ENCODE data around the gene TLR8.

Gene TLR8

GRCh38 chrX:12886545-12886944, 19.9 kb upstream of the TLR8 start:
- no peak overlapping the region for H3K9ac ChIP-seq (ENCODE audit: low read length)
- H3K4me3 ChIP-seq (ENCODE audit: low read length), result no peak overlapping the region
- no peak overlapping the region for H3K27ac ChIP-seq (ENCODE audit: low read depth, low read length)
- H3K27me3 ChIP-seq (ENCODE audit: control insufficient read depth, insufficient read depth, low read length), result no peaks in the 10 kb centered on the region
- H3K36me3 ChIP-seq (ENCODE audit: control insufficient read depth, insufficient read depth, low read length), result no peaks in the 10 kb centered on the region
- no peaks in the 10 kb centered on the region for H3K4me1 ChIP-seq (ENCODE audit: control insufficient read depth, insufficient read depth, low read length)

GRCh38 chrX:12887141-12887540, 19.3 kb upstream of the TLR8 start:
- Histone ChIP-seq H3K4me3 (ENCODE audit: low read length) (no peak overlapping the region), H3K4me1 (ENCODE audit: control insufficient read depth, insufficient read depth, low read length) (no peaks in the 10 kb centered on the region), H3K36me3 (ENCODE audit: control insufficient read depth, insufficient read depth, low read length) (no peaks in the 10 kb centered on the region), H3K27ac (ENCODE audit: low read depth, low read length) (no peak overlapping the region), H3K9ac (ENCODE audit: low read length) (no peak overlapping the region), H3K27me3 (ENCODE audit: control insufficient read depth, insufficient read depth, low read length) (no peaks in the 10 kb centered on the region)

- no peaks in the 10 kb centered on the region for H3K36me3 ChIP-seq (ENCODE audit: control insufficient read depth, insufficient read depth, low read length)
- no peak overlapping the region for H3K4me3 ChIP-seq (ENCODE audit: low read length)
- no peak overlapping the region for H3K9ac ChIP-seq (ENCODE audit: low read length)
- no peaks in the 10 kb centered on the region for H3K4me1 ChIP-seq (ENCODE audit: control insufficient read depth, insufficient read depth, low read length)
- H3K27me3 ChIP-seq (ENCODE audit: control insufficient read depth, insufficient read depth, low read length), result no peaks in the 10 kb centered on the region
- no peak overlapping the region for H3K27ac ChIP-seq (ENCODE audit: low read depth, low read length)
Observed at GRCh38 chrX:12887767-12888166, 18.7 kb upstream of the TLR8 start.

- H3K27ac ChIP-seq (ENCODE audit: low read depth, low read length), result no peak overlapping the region
- H3K27me3 ChIP-seq (ENCODE audit: control insufficient read depth, insufficient read depth, low read length), result no peaks in the 10 kb centered on the region
- no peaks in the 10 kb centered on the region for H3K4me1 ChIP-seq (ENCODE audit: control insufficient read depth, insufficient read depth, low read length)
- H3K9ac ChIP-seq (ENCODE audit: low read length), result no peak overlapping the region
- H3K36me3 ChIP-seq (ENCODE audit: control insufficient read depth, insufficient read depth, low read length), result no peaks in the 10 kb centered on the region
- no peak overlapping the region for H3K4me3 ChIP-seq (ENCODE audit: low read length)
Observed at GRCh38 chrX:12890467-12890866, 16.0 kb upstream of the TLR8 start.

GRCh38 chrX:12891171-12891570, 15.2 kb upstream of the TLR8 start:
- Histone ChIP-seq H3K4me3 (ENCODE audit: low read length) (no peak overlapping the region), H3K4me1 (ENCODE audit: control insufficient read depth, insufficient read depth, low read length) (no peaks in the 10 kb centered on the region), H3K9ac (ENCODE audit: low read length) (no peak overlapping the region), H3K36me3 (ENCODE audit: control insufficient read depth, insufficient read depth, low read length) (no peaks in the 10 kb centered on the region), H3K27ac (ENCODE audit: low read depth, low read length) (no peak overlapping the region), H3K27me3 (ENCODE audit: control insufficient read depth, insufficient read depth, low read length) (no peaks in the 10 kb centered on the region)

GRCh38 chrX:12891915-12892506, 14.4 kb upstream of the TLR8 start:
- Histone ChIP-seq H3K4me3 (ENCODE audit: low read length) (no peak overlapping the region), H3K4me1 (ENCODE audit: control insufficient read depth, insufficient read depth, low read length) (no peaks in the 10 kb centered on the region), H3K36me3 (ENCODE audit: control insufficient read depth, insufficient read depth, low read length) (no peaks in the 10 kb centered on the region), H3K27ac (ENCODE audit: low read depth, low read length) (no peak overlapping the region), H3K9ac (ENCODE audit: low read length) (no peak overlapping the region), H3K27me3 (ENCODE audit: control insufficient read depth, insufficient read depth, low read length) (no peaks in the 10 kb centered on the region)

GRCh38 chrX:12892716-12893115, 13.7 kb upstream of the TLR8 start:
- Histone ChIP-seq H3K9ac (ENCODE audit: low read length) (no peak overlapping the region), H3K36me3 (ENCODE audit: control insufficient read depth, insufficient read depth, low read length) (no peaks in the 10 kb centered on the region), H3K27me3 (ENCODE audit: control insufficient read depth, insufficient read depth, low read length) (peaks cover 2% of the 10 kb centered on the region), H3K4me3 (ENCODE audit: low read length) (no peak overlapping the region), H3K4me1 (ENCODE audit: control insufficient read depth, insufficient read depth, low read length) (no peaks in the 10 kb centered on the region), H3K27ac (ENCODE audit: low read depth, low read length) (no peak overlapping the region)

GRCh38 chrX:12894074-12895030, 12.1 kb upstream of the TLR8 start:
- Histone ChIP-seq H3K9ac (ENCODE audit: low read length) (no peak overlapping the region), H3K27ac (ENCODE audit: low read depth, low read length) (no peak overlapping the region), H3K4me3 (ENCODE audit: low read length) (no peak overlapping the region), H3K4me1 (ENCODE audit: control insufficient read depth, insufficient read depth, low read length) (no peaks in the 10 kb centered on the region), H3K27me3 (ENCODE audit: control insufficient read depth, insufficient read depth, low read length) (peaks cover 7% of the 10 kb centered on the region), H3K36me3 (ENCODE audit: control insufficient read depth, insufficient read depth, low read length) (no peaks in the 10 kb centered on the region)

GRCh38 chrX:12895866-12896265, 10.6 kb upstream of the TLR8 start:
- Histone ChIP-seq H3K27me3 (ENCODE audit: control insufficient read depth, insufficient read depth, low read length) (peaks cover 7% of the 10 kb centered on the region), H3K27ac (ENCODE audit: low read depth, low read length) (no peak overlapping the region), H3K4me1 (ENCODE audit: control insufficient read depth, insufficient read depth, low read length) (no peaks in the 10 kb centered on the region), H3K4me3 (ENCODE audit: low read length) (no peak overlapping the region), H3K9ac (ENCODE audit: low read length) (no peak overlapping the region), H3K36me3 (ENCODE audit: control insufficient read depth, insufficient read depth, low read length) (no peaks in the 10 kb centered on the region)

GRCh38 chrX:12896935-12897334, 9.5 kb upstream of the TLR8 start:
- H3K4me1 ChIP-seq (ENCODE audit: control insufficient read depth, insufficient read depth, low read length), result no peaks in the 10 kb centered on the region
- no peak overlapping the region for H3K4me3 ChIP-seq (ENCODE audit: low read length)
- peaks cover 7% of the 10 kb centered on the region for H3K27me3 ChIP-seq (ENCODE audit: control insufficient read depth, insufficient read depth, low read length)
- H3K9ac ChIP-seq (ENCODE audit: low read length), result no peak overlapping the region
- no peaks in the 10 kb centered on the region for H3K36me3 ChIP-seq (ENCODE audit: control insufficient read depth, insufficient read depth, low read length)
- no peak overlapping the region for H3K27ac ChIP-seq (ENCODE audit: low read depth, low read length)

- H3K4me1 ChIP-seq (ENCODE audit: control insufficient read depth, insufficient read depth, low read length), result no peaks in the 10 kb centered on the region
- peaks cover 7% of the 10 kb centered on the region for H3K27me3 ChIP-seq (ENCODE audit: control insufficient read depth, insufficient read depth, low read length)
- no peak overlapping the region for H3K9ac ChIP-seq (ENCODE audit: low read length)
- no peaks in the 10 kb centered on the region for H3K36me3 ChIP-seq (ENCODE audit: control insufficient read depth, insufficient read depth, low read length)
- H3K27ac ChIP-seq (ENCODE audit: low read depth, low read length), result no peak overlapping the region
- H3K4me3 ChIP-seq (ENCODE audit: low read length), result no peak overlapping the region
Observed at GRCh38 chrX:12898073-12898472, 8.3 kb upstream of the TLR8 start.

- Histone ChIP-seq H3K9ac (ENCODE audit: low read length) (no peak overlapping the region), H3K4me1 (ENCODE audit: control insufficient read depth, insufficient read depth, low read length) (no peaks in the 10 kb centered on the region), H3K27ac (ENCODE audit: low read depth, low read length) (no peak overlapping the region), H3K27me3 (ENCODE audit: control insufficient read depth, insufficient read depth, low read length) (peaks cover 7% of the 10 kb centered on the region), H3K4me3 (ENCODE audit: low read length) (no peak overlapping the region), H3K36me3 (ENCODE audit: control insufficient read depth, insufficient read depth, low read length) (no peaks in the 10 kb centered on the region)
Observed at GRCh38 chrX:12899506-12899905, 6.9 kb upstream of the TLR8 start.

GRCh38 chrX:12901486-12901885, 4.9 kb upstream of the TLR8 start:
- H3K27me3 ChIP-seq (ENCODE audit: control insufficient read depth, insufficient read depth, low read length), result peaks cover 7% of the 10 kb centered on the region
- no peak overlapping the region for H3K27ac ChIP-seq (ENCODE audit: low read depth, low read length)
- no peaks in the 10 kb centered on the region for H3K36me3 ChIP-seq (ENCODE audit: control insufficient read depth, insufficient read depth, low read length)
- H3K4me3 ChIP-seq (ENCODE audit: low read length), result no peak overlapping the region
- no peaks in the 10 kb centered on the region for H3K4me1 ChIP-seq (ENCODE audit: control insufficient read depth, insufficient read depth, low read length)
- H3K9ac ChIP-seq (ENCODE audit: low read length), result no peak overlapping the region

Measured in rectal smooth muscle tissue (tissue), 1 donor.